IPS-15b (cell line): Measurements from ENCODE around the gene CRYBA4.

ENCODE experiments used
- H3K27me3 ChIP-seq: one replicate; pipeline ENCODE4 v1.6.1; 2013; ENCODE audit warnings: low read length; ENCODE audit not compliant: control insufficient read depth, insufficient read depth
- H3K36me3 ChIP-seq: one replicate; pipeline ENCODE4 v1.6.1; 2013; ENCODE audit warnings: low read length; ENCODE audit not compliant: control insufficient read depth, insufficient read depth
- H3K4me1 ChIP-seq: one replicate; pipeline ENCODE4 v1.6.1; 2013; ENCODE audit warnings: mild to moderate bottlenecking, low read length; ENCODE audit not compliant: control insufficient read depth, insufficient read depth
- H3K4me3 ChIP-seq: one replicate; pipeline ENCODE4 v1.5.1; 2013; ENCODE audit warnings: low read depth, low read length
- H3K9ac ChIP-seq: one replicate; pipeline ENCODE4 v1.6.1; 2013; ENCODE audit warnings: low read depth, mild to moderate bottlenecking, low read length
- H3K9me3 ChIP-seq: one replicate; pipeline ENCODE4 v1.6.1; 2013; ENCODE audit warnings: mild to moderate bottlenecking, low read length; ENCODE audit not compliant: control insufficient read depth, insufficient read depth

The CRYBA4 gene

GRCh38 chr22:26658161-26658560 lies 36.4 kb downstream of the CRYBA4 start:
- peaks cover 2% of the 10 kb centered on the region for H3K36me3 ChIP-seq
- H3K9me3 ChIP-seq: no peaks in the 10 kb centered on the region
- peaks cover 11% of the 10 kb centered on the region for H3K4me1 ChIP-seq
- peak overlapping the region; percentile 91 for H3K4me3 ChIP-seq
- H3K27me3 ChIP-seq: no peaks in the 10 kb centered on the region
- H3K9ac ChIP-seq: peak overlapping the region; percentile 70

GRCh38 chr22:26658671-26659478 lies 37.1 kb downstream of the CRYBA4 start:
- no peaks in the 10 kb centered on the region for H3K27me3 ChIP-seq
- H3K4me1 ChIP-seq: peaks cover 11% of the 10 kb centered on the region
- H3K36me3 ChIP-seq: peaks cover 5% of the 10 kb centered on the region
- peak overlapping the region; percentile 91 for H3K4me3 ChIP-seq
- H3K9ac ChIP-seq: peak overlapping the region; percentile 70
- H3K9me3 ChIP-seq: no peaks in the 10 kb centered on the region

GRCh38 chr22:26660356-26660755 lies 38.6 kb downstream of the CRYBA4 start:
- Histone ChIP-seq H3K4me3 (no peak overlapping the region), H3K9me3 (no peaks in the 10 kb centered on the region), H3K36me3 (peaks cover 5% of the 10 kb centered on the region), H3K4me1 (peaks cover 14% of the 10 kb centered on the region), H3K27me3 (no peaks in the 10 kb centered on the region), H3K9ac (no peak overlapping the region)

- H3K27me3 ChIP-seq: no peaks in the 10 kb centered on the region
- peaks cover 7% of the 10 kb centered on the region for H3K36me3 ChIP-seq
- peaks cover 14% of the 10 kb centered on the region for H3K4me1 ChIP-seq
- no peak overlapping the region for H3K4me3 ChIP-seq
- H3K9me3 ChIP-seq: no peaks in the 10 kb centered on the region
- no peak overlapping the region for H3K9ac ChIP-seq
These were observed 39.3 kb downstream of the CRYBA4 start for GRCh38 chr22:26660961-26661578.

- Histone ChIP-seq H3K36me3 (peaks cover 18% of the 10 kb centered on the region), H3K9me3 (no peaks in the 10 kb centered on the region), H3K9ac (no peak overlapping the region), H3K27me3 (no peaks in the 10 kb centered on the region), H3K4me3 (no peak overlapping the region), H3K4me1 (peaks cover 14% of the 10 kb centered on the region)
These were observed 40.4 kb downstream of the CRYBA4 start for GRCh38 chr22:26662160-26662559.

GRCh38 chr22:26663374-26663923 lies 41.7 kb downstream of the CRYBA4 start:
- Histone ChIP-seq H3K27me3 (no peaks in the 10 kb centered on the region), H3K4me1 (peaks cover 14% of the 10 kb centered on the region), H3K4me3 (no peak overlapping the region), H3K36me3 (peaks cover 30% of the 10 kb centered on the region), H3K9me3 (no peaks in the 10 kb centered on the region), H3K9ac (no peak overlapping the region)

GRCh38 chr22:26665813-26666231 lies 44.1 kb downstream of the CRYBA4 start:
- no peak overlapping the region for H3K9ac ChIP-seq
- H3K4me1 ChIP-seq: peaks cover 19% of the 10 kb centered on the region

GRCh38 chr22:26667140-26667539 lies 45.4 kb downstream of the CRYBA4 start:
- no peak overlapping the region for H3K4me3 ChIP-seq
- H3K27me3 ChIP-seq: no peaks in the 10 kb centered on the region
- no peaks in the 10 kb centered on the region for H3K9me3 ChIP-seq
- H3K9ac ChIP-seq: no peak overlapping the region
- peaks cover 12% of the 10 kb centered on the region for H3K4me1 ChIP-seq
- peaks cover 42% of the 10 kb centered on the region for H3K36me3 ChIP-seq

More at GRCh38 chr22:26665813-26666231, 44.1 kb downstream of the CRYBA4 start:
- H3K9me3 ChIP-seq: no peaks in the 10 kb centered on the region
- peaks cover 42% of the 10 kb centered on the region for H3K36me3 ChIP-seq
- no peak overlapping the region for H3K4me3 ChIP-seq
- H3K27me3 ChIP-seq: no peaks in the 10 kb centered on the region

GRCh38 chr22:26669060-26669481 lies 47.3 kb downstream of the CRYBA4 start:
- Histone ChIP-seq H3K4me1 (peaks cover 20% of the 10 kb centered on the region), H3K9me3 (no peaks in the 10 kb centered on the region), H3K9ac (no peak overlapping the region), H3K27me3 (no peaks in the 10 kb centered on the region), H3K36me3 (peaks cover 37% of the 10 kb centered on the region), H3K4me3 (no peak overlapping the region)

GRCh38 chr22:26670459-26670858 lies 48.7 kb downstream of the CRYBA4 start:
- no peak overlapping the region for H3K4me3 ChIP-seq
- H3K9me3 ChIP-seq: no peaks in the 10 kb centered on the region
- H3K36me3 ChIP-seq: peaks cover 37% of the 10 kb centered on the region
- H3K9ac ChIP-seq: no peak overlapping the region
- H3K4me1 ChIP-seq: peaks cover 23% of the 10 kb centered on the region
- no peaks in the 10 kb centered on the region for H3K27me3 ChIP-seq

GRCh38 chr22:26671317-26672059 lies 49.7 kb downstream of the CRYBA4 start:
- H3K4me3 ChIP-seq: no peak overlapping the region
- no peaks in the 10 kb centered on the region for H3K27me3 ChIP-seq
- H3K9ac ChIP-seq: no peak overlapping the region
- peaks cover 23% of the 10 kb centered on the region for H3K4me1 ChIP-seq
- peaks cover 31% of the 10 kb centered on the region for H3K36me3 ChIP-seq
- no peaks in the 10 kb centered on the region for H3K9me3 ChIP-seq
